CD4-positive, CD25-positive, alpha-beta regulatory T cell (primary cell): ENCODE measurements around the gene LHFPL4. TPM values are rescaled to one million over a fixed set of nuclear protein-coding genes. Genes with fewer than 3 reads are reported as not detected.
"Not testable (repeated sequence)": the region's sequence is repeated elsewhere in the genome, so short reads cannot be mapped to it uniquely, and the experiment has no call there.

ENCODE experiments used
- ATAC-seq, 2 donors: fragments of 150-1000 bp; cut with Tn5 transposase; one replicate each; pipeline ENCODE4 v1.10.0; 2021; ENCODE audit warnings: low read depth in 2 of 2, moderate number of reproducible peaks in 2 of 2, moderate library complexity in 1 of 2
- DNase-seq, 3 donors: peaks; one replicate each; pipeline versions ENCODE4 v3.0.0 to v3.0.0-alpha.2; 2012 to 2022; ENCODE audit warnings: mixed read lengths in 1 of 3
- H3K27ac ChIP-seq: one replicate; pipeline ENCODE4 v1.7.0; 2013; ENCODE audit warnings: mild to moderate bottlenecking, low read length; ENCODE audit not compliant: insufficient read depth, poor library complexity, severe bottlenecking
- H3K27me3 ChIP-seq: one replicate; pipeline ENCODE4 v1.7.0; 2013; ENCODE audit warnings: low read length; ENCODE audit not compliant: control insufficient read depth, insufficient read depth
- H3K36me3 ChIP-seq: one replicate; pipeline ENCODE4 v1.7.0; 2013; ENCODE audit warnings: mild to moderate bottlenecking, low read length, moderate library complexity; ENCODE audit not compliant: control insufficient read depth, insufficient read depth
- H3K4me1 ChIP-seq: 2 replicates; pipeline ENCODE4 v1.7.0; 2013; ENCODE audit warnings: mild to moderate bottlenecking, low read length; ENCODE audit not compliant: insufficient read depth, control insufficient read depth, poor library complexity, severe bottlenecking
- H3K4me3 ChIP-seq: one replicate; pipeline ENCODE4 v1.7.0; 2013; ENCODE audit warnings: low read depth, mild to moderate bottlenecking, low read length, moderate library complexity
- H3K9me3 ChIP-seq, 2 experiments: 1 replicate in 1 of 2; 2 replicates in 1 of 2; pipeline ENCODE4 v1.7.0; 2013; ENCODE audit warnings: low read length in 2 of 2, mild to moderate bottlenecking in 1 of 2, moderate library complexity in 1 of 2; ENCODE audit not compliant: control insufficient read depth in 2 of 2
- H3K27ac Mint-ChIP-seq, 3 donors: one replicate each; pipeline ENCODE4 v1.8.0; 2020 to 2022; ENCODE audit warnings: mild to moderate bottlenecking in 3 of 3, mixed read lengths in 3 of 3, moderate library complexity in 2 of 3
- H3K27me3 Mint-ChIP-seq: one replicate; pipeline ENCODE4 v1.8.0; 2022; ENCODE audit warnings: mild to moderate bottlenecking, mixed read lengths
- H3K36me3 Mint-ChIP-seq: one replicate; pipeline ENCODE4 v1.8.0; 2020; ENCODE audit warnings: mixed read lengths
- H3K4me1 Mint-ChIP-seq, 4 donors: one replicate each; pipeline ENCODE4 v1.8.0; 2020 to 2022; ENCODE audit warnings: mixed read lengths in 4 of 4, mild to moderate bottlenecking in 1 of 4
- H3K4me3 Mint-ChIP-seq, 4 donors: one replicate each; pipeline ENCODE4 v1.8.0; 2020 to 2022; ENCODE audit warnings: mild to moderate bottlenecking in 4 of 4, mixed read lengths in 4 of 4, moderate library complexity in 3 of 4
- H3K9me3 Mint-ChIP-seq, 7 donors: one replicate each; pipeline ENCODE4 v1.8.0; 2020 to 2022; ENCODE audit warnings: mixed read lengths in 7 of 7, mild to moderate bottlenecking in 3 of 7, moderate library complexity in 2 of 7
- polyA plus RNA-seq, 4 donors: library from polyadenylated mRNA; unstranded; fragments of 300-500 nt; fragmentation: Illumina TruSeq; gene quantifications; one replicate each; pipeline ENCODE4 v1.2.3, GENCODE V29; 2021
- total RNA-seq: library from RNA; stranded (reverse); gene quantifications from one replicate; pipeline ENCODE4 v1.2.3, GENCODE V29; 2022

LHFPL4 gene
- total and polyA plus RNA-seq, 5 donors from 2014 or later: 0.03 to 0.18 (median 0.13) TPM; not detected in 2

GRCh38 chr3:9494036-9494435, 59.6 kb downstream of the LHFPL4 start:
- not testable (repeated sequence) for DNase-seq, H3K4me3 Mint-ChIP-seq, H3K27ac Mint-ChIP-seq, H3K9me3 Mint-ChIP-seq, H3K36me3 ChIP-seq, H3K9me3 ChIP-seq, H3K27me3 ChIP-seq, H3K4me1 ChIP-seq, H3K27ac ChIP-seq, ATAC-seq, H3K27me3 Mint-ChIP-seq, H3K4me1 Mint-ChIP-seq, H3K4me3 ChIP-seq
- H3K36me3 Mint-ChIP-seq: peaks cover 22% of the 10 kb centered on the region

- H3K27me3 ChIP-seq: no peaks in the 10 kb centered on the region
- DNase-seq (no peak), ATAC-seq (no peak)
- no peaks in the 10 kb centered on the region for H3K27me3 Mint-ChIP-seq
- H3K9me3 ChIP-seq: no peaks in the 10 kb centered on the region
- H3K36me3 Mint-ChIP-seq: peaks cover 27% of the 10 kb centered on the region
- H3K4me3 ChIP-seq: no peak overlapping the region
- H3K27ac Mint-ChIP-seq: peak overlapping the region in 2 of 3 donors; percentile 1 to 64
- no peaks in the 10 kb centered on the region for H3K4me1 Mint-ChIP-seq
- H3K9me3 Mint-ChIP-seq: peaks cover 0 to 8% (median 3%) of the 10 kb centered on the region in 7 donors
- H3K27ac ChIP-seq: no peak overlapping the region
- no peaks in the 10 kb centered on the region for H3K36me3 ChIP-seq
- no peak overlapping the region for H3K4me3 Mint-ChIP-seq
- no peaks in the 10 kb centered on the region for H3K4me1 ChIP-seq
Observed at GRCh38 chr3:9491506-9491905, 62.1 kb downstream of the LHFPL4 start.

GRCh38 chr3:9485248-9485647, 68.4 kb downstream of the LHFPL4 start:
- no peak overlapping the region for H3K27ac ChIP-seq
- H3K27me3 Mint-ChIP-seq: no peaks in the 10 kb centered on the region
- peaks cover 0 to 8% (median 3%) of the 10 kb centered on the region in 7 donors for H3K9me3 Mint-ChIP-seq
- no peaks in the 10 kb centered on the region for H3K4me1 ChIP-seq
- no peaks in the 10 kb centered on the region for H3K4me1 Mint-ChIP-seq
- H3K36me3 ChIP-seq: peaks cover 18% of the 10 kb centered on the region
- H3K27ac Mint-ChIP-seq: no peak overlapping the region
- H3K4me3 ChIP-seq: no peak overlapping the region
- H3K4me3 Mint-ChIP-seq: no peak overlapping the region
- ATAC-seq (no peak), DNase-seq (no peak)
- no peaks in the 10 kb centered on the region for H3K9me3 ChIP-seq
- H3K27me3 ChIP-seq: no peaks in the 10 kb centered on the region
- peaks cover 12% of the 10 kb centered on the region for H3K36me3 Mint-ChIP-seq

- Mint-ChIP-seq H3K4me3 (no peak overlapping the region), H3K4me1 (peaks cover 0 to 5% (median 0%) of the 10 kb centered on the region in 4 donors), H3K27me3 (no peaks in the 10 kb centered on the region), H3K9me3 (peaks cover 0 to 1% (median 0%) of the 10 kb centered on the region in 7 donors), H3K27ac (no peak overlapping the region), H3K36me3 (peaks cover 37% of the 10 kb centered on the region)
- Histone ChIP-seq H3K4me3 (no peak overlapping the region), H3K27me3 (no peaks in the 10 kb centered on the region), H3K27ac (no peak overlapping the region), H3K36me3 (peaks cover 59% of the 10 kb centered on the region), H3K9me3 (no peaks in the 10 kb centered on the region), H3K4me1 (no peaks in the 10 kb centered on the region)
- no peak for DNase-seq
- ATAC-seq: no peak
Observed at GRCh38 chr3:9480265-9480664, 73.4 kb downstream of the LHFPL4 start.

- Histone ChIP-seq H3K36me3 (peaks cover 89% of the 10 kb centered on the region), H3K27ac (no peak overlapping the region), H3K27me3 (no peaks in the 10 kb centered on the region), H3K4me3 (no peak overlapping the region), H3K4me1 (no peaks in the 10 kb centered on the region), H3K9me3 (no peaks in the 10 kb centered on the region)
- Mint-ChIP-seq H3K36me3 (peaks cover 66% of the 10 kb centered on the region), H3K27ac (peak overlapping the region in 1 of 3 donors; percentile 32), H3K4me1 (peaks cover 0 to 5% (median 0%) of the 10 kb centered on the region in 4 donors), H3K4me3 (no peak overlapping the region), H3K9me3 (peaks cover 0 to 1% (median 0%) of the 10 kb centered on the region in 7 donors), H3K27me3 (no peaks in the 10 kb centered on the region)
- DNase-seq (no peak), ATAC-seq (no peak)
Observed at GRCh38 chr3:9476935-9477334, 76.7 kb downstream of the LHFPL4 start.

GRCh38 chr3:9474482-9474881, 79.1 kb downstream of the LHFPL4 start:
- H3K27ac Mint-ChIP-seq: peak overlapping the region in 1 of 3 donors; percentile 48
- Histone ChIP-seq H3K27ac (no peak overlapping the region), H3K4me1 (no peaks in the 10 kb centered on the region), H3K9me3 (no peaks in the 10 kb centered on the region), H3K27me3 (no peaks in the 10 kb centered on the region), H3K36me3 (peaks cover 95% of the 10 kb centered on the region), H3K4me3 (no peak overlapping the region)
- H3K27me3 Mint-ChIP-seq: no peaks in the 10 kb centered on the region
- H3K36me3 Mint-ChIP-seq: peaks cover 83% of the 10 kb centered on the region
- H3K9me3 Mint-ChIP-seq: no peaks in the 10 kb centered on the region
- H3K4me3 Mint-ChIP-seq: no peak overlapping the region
- H3K4me1 Mint-ChIP-seq: peaks cover 0 to 5% (median 4%) of the 10 kb centered on the region in 4 donors
- ATAC-seq: no peak
- no peak for DNase-seq

GRCh38 chr3:9473496-9474065, 80.0 kb downstream of the LHFPL4 start:
- H3K27ac Mint-ChIP-seq: no peak overlapping the region
- Histone ChIP-seq H3K27ac (no peak overlapping the region), H3K4me1 (no peaks in the 10 kb centered on the region), H3K4me3 (no peak overlapping the region), H3K36me3 (peaks cover 96% of the 10 kb centered on the region), H3K27me3 (no peaks in the 10 kb centered on the region), H3K9me3 (no peaks in the 10 kb centered on the region)
- H3K9me3 Mint-ChIP-seq: no peaks in the 10 kb centered on the region
- H3K4me3 Mint-ChIP-seq: no peak overlapping the region
- peaks cover 0 to 5% (median 4%) of the 10 kb centered on the region in 4 donors for H3K4me1 Mint-ChIP-seq
- H3K36me3 Mint-ChIP-seq: peaks cover 84% of the 10 kb centered on the region
- ATAC-seq (no peak), DNase-seq (no peak)
- H3K27me3 Mint-ChIP-seq: no peaks in the 10 kb centered on the region

- Mint-ChIP-seq H3K27me3 (no peaks in the 10 kb centered on the region), H3K27ac (peak overlapping the region in 1 of 3 donors; percentile 27), H3K4me3 (no peak overlapping the region), H3K9me3 (no peaks in the 10 kb centered on the region), H3K36me3 (peaks cover 80% of the 10 kb centered on the region), H3K4me1 (peaks cover 0 to 13% (median 4%) of the 10 kb centered on the region in 4 donors)
- no peak overlapping the region for H3K4me3 ChIP-seq
- no peak for ATAC-seq
- H3K36me3 ChIP-seq: peaks cover 96% of the 10 kb centered on the region
- no peaks in the 10 kb centered on the region for H3K9me3 ChIP-seq
- no peak overlapping the region for H3K27ac ChIP-seq
- H3K27me3 ChIP-seq: no peaks in the 10 kb centered on the region
- H3K4me1 ChIP-seq: no peaks in the 10 kb centered on the region
- no peak for DNase-seq
Observed at GRCh38 chr3:9469986-9470385, 83.6 kb downstream of the LHFPL4 start.
